Activated naive CD4-positive, alpha-beta T cell treated with anti-CD3 and anti-CD28 coated beads, Interleukin-2, amount 10 ng/mL, durations not matched to agents 7 days and 5 days (primary cell): ENCODE data around the gene DNMBP.
"Not testable (repeated sequence)": the region's sequence is repeated elsewhere in the genome, so short reads cannot be mapped to it uniquely, and the experiment has no call there.

ENCODE experiments used
- CTCF ChIA-PET: fragments of 350-600 bp; sonication (Branson Sonifier 250); formaldehyde crosslinking; loops from one replicate; lab custom pipeline; 2021; ENCODE audit warnings: antibody characterized with exemption; lab: Charles Lee
- DNase-seq: peaks from one replicate; pipeline ENCODE4 v3.0.0-alpha.2; 2020
- H3K27ac Mint-ChIP-seq: one replicate; pipeline ENCODE4 v1.8.0; 2021; ENCODE audit warnings: mild to moderate bottlenecking, moderate library complexity, mixed read lengths
- H3K27me3 Mint-ChIP-seq: one replicate; pipeline ENCODE4 v1.8.0; 2021; ENCODE audit warnings: mild to moderate bottlenecking, mixed read lengths
- H3K36me3 Mint-ChIP-seq: one replicate; pipeline ENCODE4 v1.8.0; 2021; ENCODE audit warnings: mixed read lengths
- H3K4me1 Mint-ChIP-seq: one replicate; pipeline ENCODE4 v1.8.0; 2021; ENCODE audit warnings: mixed read lengths
- H3K4me3 Mint-ChIP-seq: one replicate; pipeline ENCODE4 v1.8.0; 2021; ENCODE audit warnings: mild to moderate bottlenecking, moderate library complexity, mixed read lengths
- H3K9me3 Mint-ChIP-seq: one replicate; pipeline ENCODE4 v1.8.0; 2021; ENCODE audit warnings: mixed read lengths

Gene DNMBP

DNA sequence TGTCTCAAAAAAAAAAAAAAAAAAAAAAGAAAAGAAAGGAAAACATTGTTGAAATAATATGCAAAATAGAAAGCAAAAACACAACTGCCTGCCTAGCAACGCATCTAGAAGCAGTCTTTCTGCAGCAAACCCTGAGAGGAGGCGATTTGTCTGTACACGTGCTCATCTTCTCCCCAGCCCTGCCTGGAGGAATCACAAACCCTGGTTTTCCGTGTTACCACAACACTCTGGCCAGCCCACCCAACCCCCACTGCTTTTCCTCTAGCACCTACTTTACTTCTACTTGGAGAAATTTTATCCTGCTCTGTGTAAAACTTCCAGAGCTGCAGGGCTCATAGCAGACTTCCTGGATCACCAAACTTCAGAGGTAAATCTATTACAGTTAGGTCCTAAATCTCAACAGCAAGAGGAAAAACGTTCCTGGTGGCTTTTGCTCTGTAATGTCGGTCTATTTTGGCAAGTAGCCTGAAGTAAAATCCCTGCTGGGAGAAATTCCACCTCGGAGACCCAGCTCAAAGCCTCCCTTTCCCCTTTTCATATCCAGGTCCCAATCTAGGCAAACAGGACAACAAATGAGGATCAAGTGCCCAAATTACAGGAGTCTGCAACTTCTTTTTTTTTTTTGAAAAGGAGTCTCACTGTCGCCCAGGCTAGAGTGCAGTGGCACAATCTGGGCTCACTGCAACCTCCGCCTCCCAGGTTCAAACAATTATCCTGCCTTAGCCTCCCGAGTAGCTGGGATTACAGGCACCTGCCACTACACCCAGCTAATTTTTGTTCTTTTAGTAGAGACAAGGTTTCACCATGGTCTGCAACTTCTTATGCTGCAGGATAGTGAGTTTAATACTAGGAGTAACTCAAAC lies 91.6 kb downstream of the DNMBP start:
- no peaks in the 10 kb centered on the region for H3K27me3 Mint-ChIP-seq
- H3K27ac Mint-ChIP-seq = no peak overlapping the region
- CTCF ChIA-PET = no interaction called here
- H3K4me1 Mint-ChIP-seq = peaks cover 3% of the 10 kb centered on the region
- H3K9me3 Mint-ChIP-seq = no peaks in the 10 kb centered on the region
- no peaks in the 10 kb centered on the region for H3K36me3 Mint-ChIP-seq
- no peak overlapping the region for H3K4me3 Mint-ChIP-seq
- DNase-seq = no peak

DNA sequence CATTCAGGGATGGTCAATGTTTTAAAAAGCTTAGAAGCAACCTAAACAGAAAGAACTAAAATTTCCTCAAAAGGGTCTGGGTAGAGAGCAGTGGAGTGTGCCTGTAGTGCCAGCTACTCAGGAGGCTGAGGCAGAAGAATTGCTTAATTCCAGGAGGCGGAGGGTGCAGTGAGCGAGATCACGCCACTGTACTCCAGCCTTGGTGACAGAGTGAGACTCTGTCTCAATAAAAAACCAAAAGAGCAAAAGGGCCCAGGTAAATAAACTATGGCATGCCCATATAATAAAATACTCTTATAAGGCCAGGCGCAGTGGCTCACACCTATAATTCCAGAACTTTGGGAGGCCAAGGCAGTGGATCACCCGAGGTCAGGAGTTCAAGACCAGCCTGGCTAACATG lies 93.0 kb downstream of the DNMBP start:
- CTCF ChIA-PET = no interaction called here
- H3K4me3 Mint-ChIP-seq = no peak overlapping the region
- no peaks in the 10 kb centered on the region for H3K27me3 Mint-ChIP-seq
- H3K9me3 Mint-ChIP-seq = no peaks in the 10 kb centered on the region
- H3K4me1 Mint-ChIP-seq = no peaks in the 10 kb centered on the region
- no peaks in the 10 kb centered on the region for H3K36me3 Mint-ChIP-seq
- DNase-seq = no peak
- no peak overlapping the region for H3K27ac Mint-ChIP-seq

GRCh38 chr10:99915414-99915813 lies 94.3 kb downstream of the DNMBP start:
- H3K36me3 Mint-ChIP-seq = no peaks in the 10 kb centered on the region
- H3K4me1 Mint-ChIP-seq = no peaks in the 10 kb centered on the region
- CTCF ChIA-PET = no interaction called here
- no peaks in the 10 kb centered on the region for H3K27me3 Mint-ChIP-seq
- H3K9me3 Mint-ChIP-seq = no peaks in the 10 kb centered on the region
- no peak for DNase-seq
- H3K4me3 Mint-ChIP-seq = no peak overlapping the region
- H3K27ac Mint-ChIP-seq = no peak overlapping the region

DNA sequence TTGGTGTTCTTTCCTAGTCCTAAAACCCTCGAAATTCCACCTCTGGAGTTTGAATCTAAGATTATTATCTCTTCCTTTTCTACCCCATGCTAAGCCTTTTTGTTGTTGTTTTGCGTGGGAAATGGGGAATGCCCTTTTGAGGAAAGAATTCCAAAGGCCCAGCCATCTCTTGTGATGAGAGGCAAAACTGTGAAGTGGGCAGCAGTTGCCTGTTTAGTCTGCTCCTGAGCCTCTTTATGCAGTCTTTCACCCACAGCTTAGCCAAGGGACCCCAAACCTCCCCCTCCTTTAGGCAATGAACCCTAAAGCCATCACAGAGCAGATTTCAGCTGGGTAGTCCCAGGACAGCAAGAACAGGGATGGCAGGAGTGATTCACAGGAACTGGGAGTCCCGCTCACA lies 95.5 kb downstream of the DNMBP start:
- H3K27ac Mint-ChIP-seq = no peak overlapping the region
- CTCF ChIA-PET = no interaction called here
- no peak overlapping the region for H3K4me3 Mint-ChIP-seq
- H3K36me3 Mint-ChIP-seq = no peaks in the 10 kb centered on the region
- H3K4me1 Mint-ChIP-seq = no peaks in the 10 kb centered on the region
- H3K27me3 Mint-ChIP-seq = no peaks in the 10 kb centered on the region
- no peaks in the 10 kb centered on the region for H3K9me3 Mint-ChIP-seq
- DNase-seq = no peak

DNA sequence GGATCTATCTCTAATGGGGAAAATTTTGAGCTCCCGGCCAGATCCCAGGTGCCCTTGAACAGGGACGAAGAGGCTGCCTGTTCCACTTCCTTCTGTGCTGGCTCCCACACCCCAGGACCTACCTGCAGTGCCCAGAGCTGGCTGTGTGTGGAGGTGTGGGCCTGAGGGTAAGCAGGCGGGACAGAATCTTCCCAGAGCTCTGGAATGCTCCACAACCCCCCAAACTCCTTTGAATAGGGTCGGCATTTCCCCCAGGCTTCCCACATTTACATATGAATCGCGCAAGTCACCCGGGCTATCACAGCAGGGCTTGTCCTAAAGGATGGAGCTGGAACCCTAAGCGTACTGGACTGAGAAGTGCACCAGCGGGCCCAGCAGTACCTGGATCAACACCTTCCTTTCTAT lies 95.9 kb downstream of the DNMBP start:
- H3K4me1 Mint-ChIP-seq = peaks cover 1% of the 10 kb centered on the region
- DNase-seq = no peak
- H3K27me3 Mint-ChIP-seq = no peaks in the 10 kb centered on the region
- no peak overlapping the region for H3K27ac Mint-ChIP-seq
- H3K4me3 Mint-ChIP-seq = no peak overlapping the region
- H3K9me3 Mint-ChIP-seq = no peaks in the 10 kb centered on the region
- no peaks in the 10 kb centered on the region for H3K36me3 Mint-ChIP-seq
- CTCF ChIA-PET = no interaction called here

DNA sequence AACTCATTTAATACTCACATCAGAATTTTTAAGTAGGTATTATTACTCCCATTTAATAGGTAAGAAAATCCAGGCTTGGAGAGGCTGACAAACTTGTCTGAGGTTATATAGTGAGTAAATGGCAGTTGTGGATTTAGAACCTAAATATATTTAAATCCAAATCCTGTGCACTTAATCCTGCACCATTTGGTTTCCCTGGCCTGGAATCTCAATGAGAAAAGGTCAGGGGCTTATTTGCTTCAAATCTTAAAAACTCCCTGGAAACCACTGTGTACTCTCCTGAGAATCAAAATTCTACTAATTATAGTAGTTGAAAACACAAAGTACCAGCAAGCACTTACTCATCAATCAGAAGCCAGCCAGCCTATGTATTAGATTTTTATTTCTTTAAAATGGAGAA lies 97.7 kb downstream of the DNMBP start:
- Mint-ChIP-seq H3K9me3 (no peaks in the 10 kb centered on the region), H3K27ac (no peak overlapping the region), H3K4me3 (no peak overlapping the region), H3K4me1 (peaks cover 9% of the 10 kb centered on the region), H3K27me3 (no peaks in the 10 kb centered on the region), H3K36me3 (peaks cover 3% of the 10 kb centered on the region)
- no peak for DNase-seq
- CTCF ChIA-PET = interaction anchor here (0.6 kb wide), 1 partner anchor 622 kb away, joined by 3 read pairs; no protein-coding TSS in a partner anchor

DNA sequence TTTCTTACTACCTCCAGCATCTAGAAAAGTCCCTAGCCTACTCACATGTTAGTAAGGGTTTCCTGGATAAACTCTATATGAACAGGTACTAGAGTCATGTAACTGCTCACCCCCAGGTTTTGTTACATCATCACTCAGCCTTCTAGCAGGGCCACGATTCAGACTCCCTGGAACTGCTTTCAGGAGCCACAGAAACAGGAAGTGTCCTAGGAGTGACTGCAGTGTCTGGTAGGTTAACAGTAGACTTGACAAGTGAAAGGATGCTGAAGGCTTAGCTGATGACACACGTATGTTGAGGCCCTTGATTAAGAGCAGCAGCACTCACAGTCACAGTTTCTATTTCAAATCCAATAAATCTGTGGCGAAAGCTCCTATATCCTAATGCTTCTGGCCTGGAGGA lies 101.2 kb downstream of the DNMBP start:
- Mint-ChIP-seq H3K36me3 (peaks cover 3% of the 10 kb centered on the region), H3K27me3 (no peaks in the 10 kb centered on the region), H3K4me1 (peaks cover 9% of the 10 kb centered on the region), H3K9me3 (no peaks in the 10 kb centered on the region), H3K4me3 (no peak overlapping the region), H3K27ac (no peak overlapping the region)
- DNase-seq = no peak
- CTCF ChIA-PET = interaction anchor here (2.1 kb wide), 1 partner anchor 63 kb away, joined by 5 read pairs; no protein-coding TSS in a partner anchor

GRCh38 chr10:99906470-99906869 lies 103.3 kb downstream of the DNMBP start:
- H3K4me3 Mint-ChIP-seq = no peak overlapping the region
- H3K27ac Mint-ChIP-seq = no peak overlapping the region
- no peaks in the 10 kb centered on the region for H3K9me3 Mint-ChIP-seq
- CTCF ChIA-PET = interaction anchor here (1.0 kb wide), 1 partner anchor 11 kb away, joined by 4 read pairs; no protein-coding TSS in a partner anchor
- H3K27me3 Mint-ChIP-seq = no peaks in the 10 kb centered on the region
- H3K36me3 Mint-ChIP-seq = peaks cover 3% of the 10 kb centered on the region
- DNase-seq = no peak
- peaks cover 9% of the 10 kb centered on the region for H3K4me1 Mint-ChIP-seq

GRCh38 chr10:99905971-99906370 lies 103.8 kb downstream of the DNMBP start:
- Mint-ChIP-seq H3K27ac (no peak overlapping the region), H3K4me1 (peaks cover 9% of the 10 kb centered on the region), H3K36me3 (peaks cover 3% of the 10 kb centered on the region), H3K9me3 (no peaks in the 10 kb centered on the region), H3K4me3 (no peak overlapping the region), H3K27me3 (no peaks in the 10 kb centered on the region)
- CTCF ChIA-PET = interaction anchor here (1.0 kb wide), 2 partner anchors 11 to 60 kb away, joined by 4 read pairs; no protein-coding TSS in a partner anchor
- DNase-seq = no peak

DNA sequence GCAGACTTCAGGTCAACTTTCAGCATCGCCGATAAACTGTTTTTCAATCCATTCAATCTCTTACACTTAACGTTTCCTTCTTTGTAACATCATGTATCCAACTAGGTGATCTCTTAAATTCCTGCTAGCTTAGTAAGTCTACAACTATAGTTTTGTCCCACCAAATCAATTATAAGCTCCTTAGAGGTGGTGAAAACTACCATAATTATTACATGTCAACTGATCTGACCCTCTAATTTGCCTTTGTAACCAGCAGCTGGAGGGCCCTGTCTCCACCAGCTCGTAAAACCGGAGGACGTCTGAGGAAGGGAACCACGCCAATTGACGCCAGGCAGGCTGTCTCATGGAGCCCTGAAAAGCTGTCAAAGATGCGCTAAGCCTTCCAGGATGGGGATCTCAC lies 113.9 kb downstream of the DNMBP start:
- Mint-ChIP-seq H3K27me3 (no peaks in the 10 kb centered on the region), H3K4me3 (no peak overlapping the region), H3K36me3 (no peaks in the 10 kb centered on the region), H3K27ac (no peak overlapping the region), H3K4me1 (no peaks in the 10 kb centered on the region), H3K9me3 (no peaks in the 10 kb centered on the region)
- no peak for DNase-seq
- CTCF ChIA-PET = interaction anchor here (0.6 to 1.8 kb wide), 2 partner anchors 10 to 50 kb away, joined by 3 to 4 read pairs; no protein-coding TSS in a partner anchor

GRCh38 chr10:99895066-99895465 lies 114.7 kb downstream of the DNMBP start:
- H3K4me3 Mint-ChIP-seq, H3K9me3 Mint-ChIP-seq, H3K27ac Mint-ChIP-seq, DNase-seq, H3K27me3 Mint-ChIP-seq, H3K4me1 Mint-ChIP-seq, H3K36me3 Mint-ChIP-seq: not testable (repeated sequence)
- CTCF ChIA-PET = interaction anchor here (1.0 to 1.8 kb wide), 2 partner anchors 11 to 49 kb away, joined by 3 to 4 read pairs; no protein-coding TSS in a partner anchor

- DNase-seq = no peak
- Mint-ChIP-seq H3K27ac (no peak overlapping the region), H3K27me3 (no peaks in the 10 kb centered on the region), H3K36me3 (no peaks in the 10 kb centered on the region), H3K4me1 (no peaks in the 10 kb centered on the region), H3K9me3 (no peaks in the 10 kb centered on the region), H3K4me3 (no peak overlapping the region)
- CTCF ChIA-PET = interaction anchor here (1.0 to 1.8 kb wide), 2 partner anchors 11 to 49 kb away, joined by 3 to 4 read pairs; no protein-coding TSS in a partner anchor
Observed at GRCh38 chr10:99894613-99895012, 115.1 kb downstream of the DNMBP start.

GRCh38 chr10:99888622-99889021 lies 121.1 kb downstream of the DNMBP start:
- Mint-ChIP-seq H3K27me3 (no peaks in the 10 kb centered on the region), H3K4me3 (no peak overlapping the region), H3K9me3 (no peaks in the 10 kb centered on the region), H3K4me1 (no peaks in the 10 kb centered on the region), H3K27ac (no peak overlapping the region), H3K36me3 (peaks cover 4% of the 10 kb centered on the region)
- CTCF ChIA-PET = no interaction called here
- DNase-seq = no peak

GRCh38 chr10:99883523-99883922 lies 126.2 kb downstream of the DNMBP start:
- Mint-ChIP-seq H3K27ac (no peak overlapping the region), H3K9me3 (no peaks in the 10 kb centered on the region), H3K4me1 (peaks cover 8% of the 10 kb centered on the region), H3K36me3 (peaks cover 2% of the 10 kb centered on the region), H3K4me3 (no peak overlapping the region), H3K27me3 (no peaks in the 10 kb centered on the region)
- DNase-seq = no peak
- CTCF ChIA-PET = interaction anchor here (0.7 to 1.1 kb wide), 2 partner anchors 33 to 38 kb away, joined by 4 to 5 read pairs; no protein-coding TSS in a partner anchor

DNA sequence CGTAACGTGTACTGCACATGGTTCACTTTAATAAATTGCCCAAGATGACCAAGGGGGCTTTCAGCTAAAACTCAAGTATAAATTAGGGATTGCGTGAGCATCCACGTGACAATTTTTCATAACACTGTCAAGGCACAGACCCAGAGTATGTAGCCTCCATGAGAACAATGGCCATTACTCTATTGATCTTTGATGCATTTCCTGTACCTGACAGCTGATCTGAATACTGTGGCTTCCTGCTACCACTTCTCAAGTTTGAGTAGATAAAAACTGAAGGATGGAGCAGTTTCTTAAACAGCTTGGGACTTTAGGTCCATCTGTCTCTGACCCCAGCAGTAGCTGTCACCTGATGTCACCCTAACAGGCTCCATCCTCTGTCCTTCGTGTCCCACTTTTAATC lies 128.4 kb downstream of the DNMBP start:
- Mint-ChIP-seq H3K9me3 (no peaks in the 10 kb centered on the region), H3K4me1 (peaks cover 17% of the 10 kb centered on the region), H3K4me3 (no peak overlapping the region), H3K36me3 (peaks cover 5% of the 10 kb centered on the region), H3K27me3 (no peaks in the 10 kb centered on the region), H3K27ac (no peak overlapping the region)
- CTCF ChIA-PET = no interaction called here
- no peak for DNase-seq
